ENCODE results near the gene BCL11A.

Gene BCL11A

GRCh38 chr2:60540074-60540473 is 13.4 kb downstream of the BCL11A start:
- H4K8ac ChIP-seq (ENCODE audit: low read depth, low read length) = no peak overlapping the region
- H3K4me3 ChIP-seq (ENCODE audit: low read length in 2 of 2) = no peak overlapping the region
- no peak overlapping the region for H3K23ac ChIP-seq (ENCODE audit: low read depth, low read length, poor library complexity)
- no peak overlapping the region for H3K4ac ChIP-seq (ENCODE audit: low read length)
- no peak overlapping the region for H3K4me2 ChIP-seq (ENCODE audit: insufficient read depth, low read length, poor library complexity, severe bottlenecking)
- H2BK12ac ChIP-seq (ENCODE audit: low read length) = no peak overlapping the region
- H4K91ac ChIP-seq (ENCODE audit: low read depth, low read length, poor library complexity) = no peak overlapping the region
- H3K9ac ChIP-seq (ENCODE audit: low read depth, low read length, poor library complexity) = no peak overlapping the region
- H3K27me3 ChIP-seq (ENCODE audit: control insufficient read depth in 3 of 3, insufficient read depth in 3 of 3, low read depth in 1 of 3, low read length in 3 of 3) = peaks cover 0 to 72% (median 2%) of the 10 kb centered on the region in 3 experiments
- no peaks in the 10 kb centered on the region for H3K9me3 ChIP-seq (replicated peaks in 1 of 2; ENCODE audit: control insufficient read depth in 2 of 2, insufficient read depth in 1 of 2, low read depth in 1 of 2, low read length in 2 of 2)
- H3K14ac ChIP-seq (ENCODE audit: low read length) = no peak overlapping the region
- no peak overlapping the region for H2BK15ac ChIP-seq (ENCODE audit: low read length)
- DNase-seq (ENCODE audit: low spot score) = no peak
- H2AK5ac ChIP-seq (ENCODE audit: low read depth, low read length) = no peak overlapping the region
- H3K27ac ChIP-seq (replicated peaks; ENCODE audit: low read length) = no peak overlapping the region
- no peaks in the 10 kb centered on the region for H3K36me3 ChIP-seq (replicated peaks in 1 of 2; ENCODE audit: control insufficient read depth in 2 of 2, insufficient read depth in 2 of 2, low read length in 2 of 2)
- WGBS, 2 donors (ENCODE audit: extremely low coverage in 2 of 2, insufficient read length in 2 of 2, insufficient replicate concordance in 1 of 2) = no CpG with 5 or more reads among the region's 2 CpGs
- H2BK120ac ChIP-seq (ENCODE audit: low read depth, low read length) = no peak overlapping the region
- peaks cover 0 to 1% of the 10 kb centered on the region in 2 donors for H3K4me1 ChIP-seq (ENCODE audit: control insufficient read depth in 2 of 2, insufficient read depth in 1 of 2, low read depth in 1 of 2, low read length in 2 of 2)
- no peak overlapping the region for H2AFZ ChIP-seq (ENCODE audit: low read length)
- no peak overlapping the region for H3K18ac ChIP-seq (ENCODE audit: low read length)
- no peaks in the 10 kb centered on the region for H3K79me1 ChIP-seq (ENCODE audit: low read depth, low read length)
- no peak overlapping the region for H2BK5ac ChIP-seq (ENCODE audit: low read length)

GRCh38 chr2:60539140-60539539 is 14.3 kb downstream of the BCL11A start:
- Histone ChIP-seq H3K27ac (replicated peaks; ENCODE audit: low read length) (no peak overlapping the region), H3K4me3 (ENCODE audit: low read length in 2 of 2) (peak overlapping the region in 1 of 2 donors; percentile 6), H3K27me3 (ENCODE audit: control insufficient read depth in 3 of 3, insufficient read depth in 3 of 3, low read depth in 1 of 3, low read length in 3 of 3) (peaks cover 0 to 72% (median under 1%) of the 10 kb centered on the region in 3 experiments)

DNA sequence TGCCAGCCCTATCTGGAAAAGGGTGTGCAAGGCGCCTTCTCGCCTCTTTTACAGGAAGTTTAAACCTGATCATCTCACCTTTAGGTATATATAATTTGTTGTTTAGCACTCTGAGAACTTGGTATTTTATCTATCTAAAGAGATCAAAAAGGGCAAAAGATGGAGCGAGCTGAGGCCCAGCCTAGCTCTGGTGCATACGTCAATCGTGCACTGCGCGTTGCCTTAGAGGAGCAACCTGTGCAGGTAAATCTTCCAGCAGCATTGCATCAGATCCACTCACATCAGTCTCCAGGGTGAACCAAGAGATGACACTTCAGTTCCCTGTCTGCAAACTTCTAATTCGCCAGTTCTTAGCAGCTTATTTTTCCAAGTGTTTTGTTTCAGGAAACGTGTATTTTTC is 15.4 kb downstream of the BCL11A start:
- Histone ChIP-seq H4K91ac (ENCODE audit: low read depth, low read length, poor library complexity) (no peak overlapping the region), H3K27ac (replicated peaks; ENCODE audit: low read length) (no peak overlapping the region), H3K4me1 (ENCODE audit: control insufficient read depth in 2 of 2, insufficient read depth in 1 of 2, low read depth in 1 of 2, low read length in 2 of 2) (peaks cover 0 to 1% of the 10 kb centered on the region in 2 donors), H3K9ac (ENCODE audit: low read depth, low read length, poor library complexity) (no peak overlapping the region), H3K9me3 (replicated peaks in 1 of 2; ENCODE audit: control insufficient read depth in 2 of 2, insufficient read depth in 1 of 2, low read depth in 1 of 2, low read length in 2 of 2) (no peaks in the 10 kb centered on the region), H3K23ac (ENCODE audit: low read depth, low read length, poor library complexity) (no peak overlapping the region), H2AFZ (ENCODE audit: low read length) (no peak overlapping the region), H3K79me1 (ENCODE audit: low read depth, low read length) (no peaks in the 10 kb centered on the region), H3K27me3 (ENCODE audit: control insufficient read depth in 3 of 3, insufficient read depth in 3 of 3, low read depth in 1 of 3, low read length in 3 of 3) (peaks cover 0 to 73% (median 0%) of the 10 kb centered on the region in 3 experiments), H3K14ac (ENCODE audit: low read length) (no peak overlapping the region), H3K4ac (ENCODE audit: low read length) (no peak overlapping the region), H3K4me2 (ENCODE audit: insufficient read depth, low read length, poor library complexity, severe bottlenecking) (no peak overlapping the region), H3K36me3 (replicated peaks in 1 of 2; ENCODE audit: control insufficient read depth in 2 of 2, insufficient read depth in 2 of 2, low read length in 2 of 2) (no peaks in the 10 kb centered on the region), H3K4me3 (ENCODE audit: low read length in 2 of 2) (no peak overlapping the region), H2BK5ac (ENCODE audit: low read length) (no peak overlapping the region), H3K18ac (ENCODE audit: low read length) (peak overlapping the region; percentile 13), H2BK12ac (ENCODE audit: low read length) (no peak overlapping the region), H2AK5ac (ENCODE audit: low read depth, low read length) (no peak overlapping the region), H4K8ac (ENCODE audit: low read depth, low read length) (no peak overlapping the region), H2BK120ac (ENCODE audit: low read depth, low read length) (no peak overlapping the region), H2BK15ac (ENCODE audit: low read length) (no peak overlapping the region)
- no CpG with 5 or more reads among the region's 9 CpGs for WGBS, 2 donors (ENCODE audit: extremely low coverage in 2 of 2, insufficient read length in 2 of 2, insufficient replicate concordance in 1 of 2)
- no peak for DNase-seq (ENCODE audit: low spot score)

More at GRCh38 chr2:60539140-60539539, 14.3 kb downstream of the BCL11A start:
- H3K23ac ChIP-seq (ENCODE audit: low read depth, low read length, poor library complexity) = no peak overlapping the region
- no peak overlapping the region for H3K4me2 ChIP-seq (ENCODE audit: insufficient read depth, low read length, poor library complexity, severe bottlenecking)
- no peak overlapping the region for H3K18ac ChIP-seq (ENCODE audit: low read length)
- H3K14ac ChIP-seq (ENCODE audit: low read length) = no peak overlapping the region
- no peaks in the 10 kb centered on the region for H3K9me3 ChIP-seq (replicated peaks in 1 of 2; ENCODE audit: control insufficient read depth in 2 of 2, insufficient read depth in 1 of 2, low read depth in 1 of 2, low read length in 2 of 2)
- no peak overlapping the region for H4K91ac ChIP-seq (ENCODE audit: low read depth, low read length, poor library complexity)
- no peak overlapping the region for H2BK12ac ChIP-seq (ENCODE audit: low read length)
- no peak overlapping the region for H2AFZ ChIP-seq (ENCODE audit: low read length)
- DNase-seq (ENCODE audit: low spot score) = no peak
- H3K4ac ChIP-seq (ENCODE audit: low read length) = no peak overlapping the region
- H2AK5ac ChIP-seq (ENCODE audit: low read depth, low read length) = no peak overlapping the region
- WGBS, 2 donors (ENCODE audit: extremely low coverage in 2 of 2, insufficient read length in 2 of 2, insufficient replicate concordance in 1 of 2) = no CpG with 5 or more reads among the region's 5 CpGs
- H2BK15ac ChIP-seq (ENCODE audit: low read length) = no peak overlapping the region
- no peak overlapping the region for H2BK120ac ChIP-seq (ENCODE audit: low read depth, low read length)
- H3K9ac ChIP-seq (ENCODE audit: low read depth, low read length, poor library complexity) = no peak overlapping the region
- no peak overlapping the region for H4K8ac ChIP-seq (ENCODE audit: low read depth, low read length)
- H2BK5ac ChIP-seq (ENCODE audit: low read length) = no peak overlapping the region
- H3K36me3 ChIP-seq (replicated peaks in 1 of 2; ENCODE audit: control insufficient read depth in 2 of 2, insufficient read depth in 2 of 2, low read length in 2 of 2) = no peaks in the 10 kb centered on the region
- H3K4me1 ChIP-seq (ENCODE audit: control insufficient read depth in 2 of 2, insufficient read depth in 1 of 2, low read depth in 1 of 2, low read length in 2 of 2) = peaks cover 0 to 1% of the 10 kb centered on the region in 2 donors
- no peaks in the 10 kb centered on the region for H3K79me1 ChIP-seq (ENCODE audit: low read depth, low read length)

DNA sequence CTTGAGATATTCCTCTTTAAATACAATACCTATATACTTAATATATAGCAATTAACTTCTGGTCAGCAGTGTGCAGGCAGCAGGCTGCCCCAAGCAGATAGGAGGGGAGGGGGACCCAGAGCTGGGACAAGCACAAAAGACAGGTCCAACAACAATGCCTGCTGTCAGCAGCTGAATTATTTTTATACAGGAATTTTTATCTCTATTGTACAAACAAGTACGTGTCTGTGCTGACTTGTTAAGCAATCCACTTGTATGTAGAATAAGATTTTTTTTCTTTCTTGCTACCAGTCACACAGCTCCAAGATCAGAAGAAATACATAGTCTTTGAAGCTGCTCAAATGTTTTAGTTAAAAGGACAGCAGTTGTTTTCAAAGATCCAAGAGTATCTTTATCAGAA is 16.7 kb downstream of the BCL11A start:
- Histone ChIP-seq H3K4me1 (ENCODE audit: control insufficient read depth in 2 of 2, insufficient read depth in 1 of 2, low read depth in 1 of 2, low read length in 2 of 2) (peaks cover 0 to 2% of the 10 kb centered on the region in 2 donors), H3K9ac (ENCODE audit: low read depth, low read length, poor library complexity) (no peak overlapping the region), H2BK12ac (ENCODE audit: low read length) (no peak overlapping the region), H3K27ac (replicated peaks; ENCODE audit: low read length) (no peak overlapping the region), H3K4me3 (ENCODE audit: low read length in 2 of 2) (no peak overlapping the region), H3K9me3 (replicated peaks in 1 of 2; ENCODE audit: control insufficient read depth in 2 of 2, insufficient read depth in 1 of 2, low read depth in 1 of 2, low read length in 2 of 2) (no peaks in the 10 kb centered on the region), H3K4me2 (ENCODE audit: insufficient read depth, low read length, poor library complexity, severe bottlenecking) (no peak overlapping the region), H3K4ac (ENCODE audit: low read length) (no peak overlapping the region), H2AFZ (ENCODE audit: low read length) (no peak overlapping the region), H2AK5ac (ENCODE audit: low read depth, low read length) (no peak overlapping the region), H2BK5ac (ENCODE audit: low read length) (no peak overlapping the region), H3K23ac (ENCODE audit: low read depth, low read length, poor library complexity) (no peak overlapping the region), H3K14ac (ENCODE audit: low read length) (no peak overlapping the region), H2BK120ac (ENCODE audit: low read depth, low read length) (no peak overlapping the region), H2BK15ac (ENCODE audit: low read length) (no peak overlapping the region), H4K8ac (ENCODE audit: low read depth, low read length) (no peak overlapping the region), H3K27me3 (ENCODE audit: control insufficient read depth in 3 of 3, insufficient read depth in 3 of 3, low read depth in 1 of 3, low read length in 3 of 3) (peaks cover 0 to 80% (median 0%) of the 10 kb centered on the region in 3 experiments), H3K79me1 (ENCODE audit: low read depth, low read length) (no peaks in the 10 kb centered on the region), H3K18ac (ENCODE audit: low read length) (no peak overlapping the region), H4K91ac (ENCODE audit: low read depth, low read length, poor library complexity) (no peak overlapping the region), H3K36me3 (replicated peaks in 1 of 2; ENCODE audit: control insufficient read depth in 2 of 2, insufficient read depth in 2 of 2, low read length in 2 of 2) (no peaks in the 10 kb centered on the region)
- no CpG with 5 or more reads among the region's 1 CpG for WGBS, 2 donors (ENCODE audit: extremely low coverage in 2 of 2, insufficient read length in 2 of 2, insufficient replicate concordance in 1 of 2)
- DNase-seq (ENCODE audit: low spot score) = no peak
